CD4-positive, alpha-beta memory T cell (primary cell): ENCODE measurements around the gene KCNG3. TPM values are rescaled to one million over a fixed set of nuclear protein-coding genes. Genes with fewer than 3 reads are reported as not detected.

Source experiments
- CTCF ChIA-PET: fragments of 350-600 bp; sonication (Branson Sonifier 250); formaldehyde crosslinking; loops from one replicate; lab custom pipeline; 2021; ENCODE audit warnings: inconsistent platforms; ENCODE audit not compliant: partially characterized antibody; lab: Charles Lee
- POLR2A ChIA-PET: fragments of 350-600 bp; sonication (Branson Sonifier 250); formaldehyde crosslinking; loops from one replicate; lab custom pipeline; 2021; ENCODE audit not compliant: partially characterized antibody; lab: Charles Lee
- DNase-seq, 5 donors: peaks; one replicate each; pipeline versions ENCODE4 v3.0.0 to v3.0.0-alpha.2; 2020 to 2022; ENCODE audit warnings: mixed read lengths in 1 of 5
- H3K27ac ChIP-seq: one replicate; pipeline ENCODE4 v1.7.0; 2013; ENCODE audit warnings: low read depth, low read length
- H3K27me3 ChIP-seq: 2 replicates; pipeline ENCODE4 v1.7.0; 2013; ENCODE audit warnings: mild to moderate bottlenecking, low read length, moderate library complexity; ENCODE audit not compliant: insufficient read depth
- H3K36me3 ChIP-seq: 2 replicates; pipeline ENCODE4 v1.7.0; 2013; ENCODE audit warnings: mild to moderate bottlenecking, low read length, moderate library complexity; ENCODE audit not compliant: insufficient read depth
- H3K4me1 ChIP-seq: 2 replicates; pipeline ENCODE4 v1.7.0; 2013; ENCODE audit warnings: mild to moderate bottlenecking, low read length, moderate library complexity; ENCODE audit not compliant: insufficient read depth
- H3K4me3 ChIP-seq, 2 donors: one replicate each; pipeline ENCODE4 v1.7.0; 2013; ENCODE audit warnings: low read length in 2 of 2, mild to moderate bottlenecking in 1 of 2
- H3K9me3 ChIP-seq, 2 donors: one replicate each; pipeline ENCODE4 v1.7.0; 2013; ENCODE audit warnings: low read length in 2 of 2, control low read depth in 1 of 2; ENCODE audit not compliant: control insufficient read depth in 1 of 2
- H3K27ac Mint-ChIP-seq, 7 donors: one replicate each; pipeline ENCODE4 v1.8.0; 2020 to 2021; ENCODE audit warnings: mixed read lengths in 7 of 7, mild to moderate bottlenecking in 6 of 7, inconsistent platforms in 3 of 7, moderate library complexity in 3 of 7
- H3K27me3 Mint-ChIP-seq, 2 donors: one replicate each; pipeline ENCODE4 v1.8.0; 2020 to 2021; ENCODE audit warnings: mixed read lengths in 2 of 2
- H3K36me3 Mint-ChIP-seq, 2 donors: one replicate each; pipeline ENCODE4 v1.8.0; 2020 to 2021; ENCODE audit warnings: mixed read lengths in 2 of 2, inconsistent platforms in 1 of 2, mild to moderate bottlenecking in 1 of 2
- H3K4me1 Mint-ChIP-seq, 4 donors: one replicate each; pipeline ENCODE4 v1.8.0; 2020 to 2021; ENCODE audit warnings: mixed read lengths in 4 of 4, mild to moderate bottlenecking in 1 of 4
- H3K4me3 Mint-ChIP-seq, 8 donors: one replicate each; pipeline ENCODE4 v1.8.0; 2020 to 2021; ENCODE audit warnings: mixed read lengths in 8 of 8, mild to moderate bottlenecking in 7 of 8, moderate library complexity in 6 of 8, inconsistent platforms in 3 of 8
- H3K9me3 Mint-ChIP-seq, 8 donors: one replicate each; pipeline ENCODE4 v1.8.0; 2020 to 2021; ENCODE audit warnings: mixed read lengths in 8 of 8, mild to moderate bottlenecking in 5 of 8, inconsistent platforms in 3 of 8, moderate library complexity in 1 of 8
- intact Hi-C: fragments of 100-400 bp; cut with micrococcal nuclease; formaldehyde crosslinking; loops from one replicate; pipeline ENCODE4 v1.15.1; 2023
- polyA plus RNA-seq, 2 donors: library from polyadenylated mRNA; unstranded; fragments of 300-500 nt; fragmentation: Illumina TruSeq; gene quantifications; one replicate each; pipeline ENCODE4 v1.2.3, GENCODE V29; 2021
- total RNA-seq, 2 experiments: library from RNA; stranded (reverse); gene quantifications; one replicate each; pipeline ENCODE4 v1.2.3, GENCODE V29; 2021

KCNG3 gene, protein sequence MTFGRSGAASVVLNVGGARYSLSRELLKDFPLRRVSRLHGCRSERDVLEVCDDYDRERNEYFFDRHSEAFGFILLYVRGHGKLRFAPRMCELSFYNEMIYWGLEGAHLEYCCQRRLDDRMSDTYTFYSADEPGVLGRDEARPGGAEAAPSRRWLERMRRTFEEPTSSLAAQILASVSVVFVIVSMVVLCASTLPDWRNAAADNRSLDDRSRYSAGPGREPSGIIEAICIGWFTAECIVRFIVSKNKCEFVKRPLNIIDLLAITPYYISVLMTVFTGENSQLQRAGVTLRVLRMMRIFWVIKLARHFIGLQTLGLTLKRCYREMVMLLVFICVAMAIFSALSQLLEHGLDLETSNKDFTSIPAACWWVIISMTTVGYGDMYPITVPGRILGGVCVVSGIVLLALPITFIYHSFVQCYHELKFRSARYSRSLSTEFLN
- total RNA-seq (not detected), polyA plus RNA-seq (not detected)

DNA sequence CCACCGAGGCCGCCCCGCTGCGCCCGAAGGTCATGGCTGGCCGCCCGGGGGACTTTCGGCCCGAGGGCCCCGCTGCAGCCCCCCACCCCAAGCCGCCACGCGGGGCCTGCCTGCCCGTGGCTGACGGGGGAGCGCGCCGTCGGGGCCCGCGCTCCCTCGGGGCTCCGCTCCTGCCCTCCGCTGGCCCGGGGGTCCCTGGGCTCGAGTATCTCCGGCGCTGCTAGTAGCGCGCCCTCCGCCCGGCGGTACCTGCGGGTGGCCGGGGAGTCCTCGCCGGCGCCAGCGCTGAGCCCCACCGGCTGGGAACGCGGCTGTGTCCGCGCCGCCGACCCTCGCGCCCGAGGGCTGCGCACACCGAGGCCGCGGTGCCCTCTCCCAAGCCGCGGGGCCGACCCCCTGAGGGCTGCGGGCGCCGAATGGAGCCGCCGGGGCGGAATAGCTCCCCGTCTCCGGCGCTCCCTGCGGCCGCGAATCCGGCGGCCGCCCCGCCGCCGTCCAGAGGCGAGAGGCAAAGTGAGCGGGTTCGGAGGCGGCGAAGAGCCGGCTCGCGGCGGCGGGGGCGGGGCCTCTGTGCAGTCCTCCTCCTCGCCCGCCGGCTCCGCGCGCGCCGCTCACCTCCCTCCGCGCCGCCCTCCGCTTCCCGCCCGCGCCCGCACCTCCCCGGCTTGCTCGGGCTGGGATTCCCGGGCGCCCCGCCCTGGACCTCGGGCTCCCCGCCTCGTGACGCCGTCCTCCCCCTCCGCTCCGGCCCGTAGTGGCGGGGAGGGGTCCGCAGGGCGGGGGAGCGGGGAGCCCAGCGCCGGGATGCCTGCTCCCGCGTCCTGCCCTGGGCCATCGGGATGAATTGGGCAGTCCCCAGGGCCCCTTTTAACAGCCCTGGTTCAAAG is at the start of gene KCNG3:
Gene KCNG3, minus strand, starts transcription at position 515 of the 887 bp plus-strand sequence. Its CDS starts 481 bp downstream, at position 34.
- Histone ChIP-seq H3K4me1 (no peaks in the 10 kb centered on the region), H3K4me3 (peak within 1 kb of the TSS; percentile 66 to 77), H3K36me3 (no peaks in the 10 kb centered on the region), H3K27me3 (peaks cover 9% of the 10 kb centered on the region), H3K27ac (no peak within 1 kb of the TSS), H3K9me3 (no peaks in the 10 kb centered on the region)
- H3K4me3 Mint-ChIP-seq, result peak within 1 kb of the TSS; percentile 91 to 98 (median 94)
- H3K27ac Mint-ChIP-seq, result peak within 1 kb of the TSS in 5 of 7 donors; percentile 44 to 79 (median 69)
- intact Hi-C loops, result loop anchor here (2.0 to 5.0 kb wide), 3 partner anchors 73 to 317 kb away; partner anchors contain the start of gene COX7A2L
- DNase-seq, result peak in 4 of 5 donors; percentile 45 to 54 (median 54)
- CTCF ChIA-PET, result interaction anchor here (1.0 to 6.7 kb wide), 3 partner anchors 11 to 170 kb away, joined by 4 to 38 read pairs (median 4); no protein-coding TSS in a partner anchor
- H3K4me1 Mint-ChIP-seq, result peaks cover 2 to 15% (median 7%) of the 10 kb centered on the region in 4 donors
- H3K36me3 Mint-ChIP-seq, result peaks cover 0 to 2% of the 10 kb centered on the region in 2 donors
- peaks cover 11 to 22% of the 10 kb centered on the region in 2 donors for H3K27me3 Mint-ChIP-seq
- H3K9me3 Mint-ChIP-seq, result no peaks in the 10 kb centered on the region
- POLR2A ChIA-PET, result no interaction called here

DNA sequence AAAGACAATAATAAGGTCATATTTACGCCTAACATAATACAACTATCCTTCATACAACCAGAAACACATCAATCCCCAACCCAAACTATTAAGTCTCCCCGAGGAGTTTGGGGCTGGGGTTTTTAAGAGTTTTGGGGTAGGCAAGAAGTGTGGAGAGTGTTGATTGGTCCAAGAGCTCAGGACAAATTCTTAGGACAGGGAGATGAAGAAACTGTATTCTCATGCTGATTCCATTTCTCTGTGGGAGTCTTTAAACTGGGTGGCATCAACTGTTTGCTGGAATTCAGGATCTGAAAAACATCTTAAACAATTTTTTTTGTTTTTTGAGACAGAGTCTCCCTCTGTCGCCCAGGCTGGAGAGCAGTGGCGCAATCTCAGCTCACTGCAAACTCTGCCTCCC is 49.1 kb upstream of the KCNG3 start:
- Mint-ChIP-seq H3K4me3 (no peak overlapping the region), H3K27me3 (no peaks in the 10 kb centered on the region), H3K36me3 (no peaks in the 10 kb centered on the region), H3K9me3 (peaks cover 0 to 4% (median 0%) of the 10 kb centered on the region in 8 donors), H3K4me1 (no peaks in the 10 kb centered on the region), H3K27ac (no peak overlapping the region)
- Histone ChIP-seq H3K36me3 (no peaks in the 10 kb centered on the region), H3K4me3 (no peak overlapping the region), H3K9me3 (no peaks in the 10 kb centered on the region), H3K4me1 (no peaks in the 10 kb centered on the region), H3K27ac (no peak overlapping the region), H3K27me3 (no peaks in the 10 kb centered on the region)
- DNase-seq, result no peak
- intact Hi-C loops, result no loop called here
- CTCF ChIA-PET, result no interaction called here
- POLR2A ChIA-PET, result no interaction called here

DNA sequence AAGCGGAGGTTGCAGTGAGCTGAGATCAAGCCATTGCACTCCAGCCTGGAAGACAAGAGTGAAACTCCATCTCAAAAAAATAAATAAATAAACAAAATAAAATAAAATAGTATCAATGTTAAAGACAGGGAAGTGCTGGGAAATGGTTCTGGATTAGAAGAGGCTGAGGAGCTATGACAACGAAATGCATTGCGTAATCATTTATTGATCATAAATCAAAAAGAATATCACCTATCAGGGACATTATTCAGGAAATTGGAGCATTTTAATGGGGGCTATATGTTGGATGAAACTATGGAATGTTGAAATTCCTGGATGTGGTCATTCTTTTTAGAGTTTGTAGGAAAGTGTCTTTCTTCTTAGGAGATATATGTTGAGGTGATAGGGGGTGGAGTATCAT is 43.7 kb upstream of the KCNG3 start:
- Histone ChIP-seq H3K9me3 (no peaks in the 10 kb centered on the region), H3K27ac (no peak overlapping the region), H3K36me3 (no peaks in the 10 kb centered on the region), H3K4me3 (no peak overlapping the region), H3K4me1 (no peaks in the 10 kb centered on the region), H3K27me3 (no peaks in the 10 kb centered on the region)
- no peak overlapping the region for H3K27ac Mint-ChIP-seq
- DNase-seq, result no peak
- peaks cover 0 to 1% of the 10 kb centered on the region in 2 donors for H3K27me3 Mint-ChIP-seq
- H3K4me3 Mint-ChIP-seq, result no peak overlapping the region
- intact Hi-C loops, result no loop called here
- peaks cover 0 to 4% (median under 1%) of the 10 kb centered on the region in 8 donors for H3K9me3 Mint-ChIP-seq
- no peaks in the 10 kb centered on the region for H3K36me3 Mint-ChIP-seq
- ChIA-PET POLR2A (no interaction called here), CTCF (no interaction called here)
- H3K4me1 Mint-ChIP-seq, result no peaks in the 10 kb centered on the region

DNA sequence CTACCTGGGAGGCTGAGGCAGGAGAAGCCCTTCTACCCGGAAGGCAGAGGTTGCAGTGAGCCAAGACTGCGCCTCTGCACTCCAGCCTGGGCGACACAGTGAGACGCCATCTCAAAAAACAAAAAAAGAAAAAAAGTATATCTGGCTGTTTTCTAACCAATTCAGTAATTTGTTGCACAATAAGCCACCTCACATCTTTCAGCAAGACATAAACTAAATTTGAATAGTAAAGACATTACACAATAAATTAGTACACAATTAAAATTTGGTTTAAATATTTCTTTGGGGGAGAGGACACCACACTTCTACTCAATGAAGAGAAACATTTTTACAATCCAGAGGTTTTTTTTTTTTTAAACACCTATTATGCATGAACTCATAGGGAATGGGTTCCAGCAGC is 38.6 kb upstream of the KCNG3 start:
- CTCF ChIA-PET, result no interaction called here
- no peaks in the 10 kb centered on the region for H3K9me3 Mint-ChIP-seq

DNA sequence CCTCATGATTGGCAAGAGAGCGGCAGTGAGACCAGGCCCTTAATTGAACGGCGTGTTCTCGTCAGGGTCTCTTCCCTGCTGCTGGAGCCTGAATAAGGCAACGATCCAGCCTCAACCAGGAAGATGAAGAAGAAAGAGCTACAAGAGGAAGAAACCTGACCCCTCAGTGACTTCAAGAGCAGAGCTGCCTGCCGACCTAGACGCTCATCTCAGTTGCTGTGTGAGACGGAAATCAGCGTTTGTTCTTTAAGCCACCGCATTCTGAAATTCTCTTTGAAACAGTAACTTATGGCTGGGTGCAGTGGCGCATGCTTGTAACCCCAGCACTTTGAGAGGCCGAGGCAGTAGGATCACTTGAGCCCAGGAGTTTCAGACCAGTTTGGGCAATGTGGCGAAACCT is 29.6 kb upstream of the KCNG3 start:
- H3K9me3 Mint-ChIP-seq, result no peaks in the 10 kb centered on the region

More for the DNA sequence above, 38.6 kb upstream of the KCNG3 start:
- Mint-ChIP-seq H3K27me3 (peaks cover 0 to 1% of the 10 kb centered on the region in 2 donors), H3K4me3 (no peak overlapping the region), H3K36me3 (no peaks in the 10 kb centered on the region), H3K4me1 (no peaks in the 10 kb centered on the region), H3K27ac (no peak overlapping the region)
- Histone ChIP-seq H3K9me3 (no peaks in the 10 kb centered on the region), H3K4me3 (no peak overlapping the region), H3K27ac (no peak overlapping the region), H3K36me3 (no peaks in the 10 kb centered on the region), H3K4me1 (no peaks in the 10 kb centered on the region), H3K27me3 (no peaks in the 10 kb centered on the region)
- DNase-seq, result no peak
- intact Hi-C loops, result no loop called here
- POLR2A ChIA-PET, result no interaction called here

DNA sequence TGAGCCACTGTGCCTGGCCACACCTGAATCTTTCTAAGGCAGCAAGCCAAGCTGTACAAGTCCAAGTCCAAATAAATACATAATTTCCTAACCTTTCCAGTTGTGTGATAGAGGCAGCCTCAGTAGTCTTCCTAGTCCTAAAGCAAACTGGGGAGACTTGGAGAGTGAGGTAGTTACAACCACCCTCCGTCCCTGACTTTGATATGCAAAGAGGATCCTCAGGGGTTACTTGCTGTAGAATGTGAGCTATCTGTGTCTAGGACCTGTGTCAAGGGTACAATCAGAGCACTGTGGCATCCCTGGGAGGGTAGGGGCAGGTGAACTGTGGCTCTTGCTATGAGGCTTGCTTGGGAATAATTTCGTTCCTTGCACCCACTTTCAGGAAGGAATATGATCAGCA is 28.3 kb upstream of the KCNG3 start:
- POLR2A ChIA-PET, result no interaction called here
- Mint-ChIP-seq H3K36me3 (no peaks in the 10 kb centered on the region), H3K9me3 (no peaks in the 10 kb centered on the region), H3K27ac (no peak overlapping the region), H3K4me3 (no peak overlapping the region), H3K27me3 (peaks cover 0 to 4% of the 10 kb centered on the region in 2 donors), H3K4me1 (peaks cover 0 to 4% (median 0%) of the 10 kb centered on the region in 4 donors)
- H3K4me1 ChIP-seq, result no peaks in the 10 kb centered on the region
- H3K36me3 ChIP-seq, result no peaks in the 10 kb centered on the region
- intact Hi-C loops, result no loop called here
- CTCF ChIA-PET, result no interaction called here
- no peaks in the 10 kb centered on the region for H3K27me3 ChIP-seq
- DNase-seq, result no peak
- H3K4me3 ChIP-seq, result no peak overlapping the region
- no peaks in the 10 kb centered on the region for H3K9me3 ChIP-seq
- no peak overlapping the region for H3K27ac ChIP-seq

More for the DNA sequence above, 29.6 kb upstream of the KCNG3 start:
- ChIA-PET CTCF (no interaction called here), POLR2A (no interaction called here)
- H3K27me3 ChIP-seq, result no peaks in the 10 kb centered on the region
- H3K4me1 Mint-ChIP-seq, result peaks cover 0 to 4% (median 0%) of the 10 kb centered on the region in 4 donors
- H3K9me3 ChIP-seq, result no peaks in the 10 kb centered on the region
- no peaks in the 10 kb centered on the region for H3K4me1 ChIP-seq
- H3K27ac Mint-ChIP-seq, result no peak overlapping the region
- H3K27ac ChIP-seq, result no peak overlapping the region
- H3K4me3 ChIP-seq, result no peak overlapping the region
- H3K36me3 Mint-ChIP-seq, result no peaks in the 10 kb centered on the region
- no peak for DNase-seq
- H3K4me3 Mint-ChIP-seq, result no peak overlapping the region
- H3K36me3 ChIP-seq, result no peaks in the 10 kb centered on the region
- peaks cover 0 to 4% of the 10 kb centered on the region in 2 donors for H3K27me3 Mint-ChIP-seq
- intact Hi-C loops, result no loop called here

DNA sequence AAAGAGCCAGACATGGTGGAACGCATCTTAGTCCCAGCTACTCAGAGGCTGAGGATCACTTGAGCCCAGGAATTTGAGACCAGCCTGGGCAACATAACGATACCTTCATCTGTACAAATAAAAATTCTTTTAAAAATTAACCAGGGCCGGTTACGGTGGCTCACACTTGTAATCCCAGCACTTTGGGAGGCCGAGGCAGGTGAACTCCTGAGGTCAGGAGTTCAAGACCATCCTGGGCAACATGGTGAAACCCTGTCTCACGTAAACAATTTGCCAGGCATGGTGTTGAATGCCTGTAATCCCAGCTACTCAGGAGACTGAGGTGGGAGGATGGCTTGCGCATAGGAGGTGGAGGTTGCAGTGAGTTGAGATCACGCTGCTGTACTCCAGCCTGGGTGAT is 25.8 kb upstream of the KCNG3 start:
- Histone ChIP-seq H3K36me3 (no peaks in the 10 kb centered on the region), H3K4me3 (no peak overlapping the region), H3K9me3 (no peaks in the 10 kb centered on the region), H3K27ac (no peak overlapping the region), H3K4me1 (no peaks in the 10 kb centered on the region), H3K27me3 (no peaks in the 10 kb centered on the region)
- DNase-seq, result no peak
- CTCF ChIA-PET, result no interaction called here
- H3K4me1 Mint-ChIP-seq, result peaks cover 0 to 4% (median 0%) of the 10 kb centered on the region in 4 donors
- H3K27ac Mint-ChIP-seq, result no peak overlapping the region
- POLR2A ChIA-PET, result no interaction called here
- H3K9me3 Mint-ChIP-seq, result no peaks in the 10 kb centered on the region
- H3K27me3 Mint-ChIP-seq, result peaks cover 0 to 2% of the 10 kb centered on the region in 2 donors
- no peaks in the 10 kb centered on the region for H3K36me3 Mint-ChIP-seq
- no peak overlapping the region for H3K4me3 Mint-ChIP-seq
- intact Hi-C loops, result no loop called here
